ENCODE data around the gene IL13. TPM values are rescaled to one million over a fixed set of nuclear protein-coding genes. Genes with fewer than 3 reads are reported as not detected.
A peak's percentile ranks its signal among the peaks of the same experiment; 100 is the strongest.

The IL13 gene
- total RNA-seq, 1 experiment from 2014 or later = not detected

DNA sequence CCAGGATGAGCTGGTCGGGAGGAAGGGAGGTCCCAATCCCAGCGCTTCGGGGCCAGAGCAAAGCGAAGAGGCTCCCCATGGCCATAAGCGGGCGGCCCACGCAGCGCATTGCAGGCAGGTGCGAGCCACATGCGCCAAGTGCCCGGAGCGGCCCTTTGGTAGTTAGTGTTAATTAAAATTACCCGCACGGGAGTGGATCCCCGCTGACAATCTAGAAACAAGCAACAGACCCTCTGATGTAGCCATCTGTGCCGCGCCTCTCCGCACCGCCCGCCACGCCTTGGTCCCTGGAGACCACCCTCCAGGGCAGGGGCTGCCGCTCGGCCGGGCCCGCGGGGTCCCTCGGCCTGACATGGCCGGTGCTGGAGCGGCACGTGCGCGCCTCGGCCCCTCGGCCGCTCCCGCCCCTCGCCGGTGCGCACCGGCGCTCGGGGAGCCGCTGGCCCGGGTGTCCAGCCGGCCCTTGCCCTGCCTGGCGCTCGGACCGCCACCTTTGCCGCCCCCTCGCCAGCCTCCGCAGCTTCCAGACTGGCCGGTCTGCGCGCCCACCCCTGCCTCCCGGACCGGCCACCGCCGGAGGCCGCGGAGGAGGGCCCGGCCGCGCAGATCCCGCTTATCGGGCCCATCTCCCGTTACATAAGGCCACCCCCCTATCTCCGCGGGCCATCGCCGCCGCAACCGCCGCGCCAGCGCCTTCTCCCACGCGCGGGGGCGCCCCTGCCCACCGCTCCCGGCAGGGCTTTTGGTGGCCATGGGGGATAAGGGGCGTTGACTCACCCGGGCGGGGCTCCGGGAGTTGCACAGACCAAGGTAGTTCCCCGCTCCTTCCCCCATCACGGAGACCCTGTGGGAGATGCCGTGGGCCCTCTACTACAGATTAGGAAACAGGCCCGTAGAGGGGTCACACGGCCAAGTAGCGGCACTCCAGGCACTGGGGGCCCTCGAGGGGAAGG is 1.9 kb upstream of the IL13 start:
- DNase-seq (ENCODE audit: low read depth) = peak; percentile 11

- DNase-seq (ENCODE audit: low read depth) = no peak
Measured at GRCh38 chr5:132656774-132657355, 1.1 kb upstream of the IL13 start.

GRCh38 chr5:132658381-132659302 is 669 bp downstream of the IL13 start:
- no peak for DNase-seq (ENCODE audit: low read depth)

GRCh38 chr5:132659598-132660493 is 1.9 kb downstream of the IL13 start:
- no peak for DNase-seq (ENCODE audit: low read depth)

- DNase-seq (ENCODE audit: low read depth) = peak; percentile 4
Measured at GRCh38 chr5:132661231-132662003, 3.4 kb downstream of the IL13 start.

DNA sequence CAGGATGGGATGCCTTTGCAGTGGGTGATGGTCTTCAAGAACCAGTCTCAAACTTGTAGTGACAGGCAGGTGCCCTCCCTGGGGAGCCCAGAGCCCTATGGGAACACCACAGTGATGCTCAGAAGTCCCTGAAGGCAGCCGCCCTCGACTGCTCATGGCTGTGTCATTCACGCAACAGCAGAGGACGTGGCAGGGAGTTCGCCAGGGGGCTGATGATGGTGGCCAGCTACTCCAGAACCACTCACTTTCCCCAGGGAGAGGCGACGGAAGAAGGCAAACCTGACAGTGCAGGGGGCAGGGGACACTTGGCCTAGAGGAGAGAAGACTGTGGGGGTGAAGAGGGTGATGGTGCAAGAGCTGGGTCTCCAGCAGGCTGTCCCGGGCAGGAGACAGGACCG is 4.0 kb downstream of the IL13 start:
- no peak for DNase-seq (ENCODE audit: low read depth)

- DNase-seq (ENCODE audit: low read depth) = peak; percentile 4
Measured at GRCh38 chr5:132662925-132663770, 5.2 kb downstream of the IL13 start.

- no peak for DNase-seq (ENCODE audit: low read depth)
Measured at GRCh38 chr5:132663771-132664695, 6.1 kb downstream of the IL13 start.

DNA sequence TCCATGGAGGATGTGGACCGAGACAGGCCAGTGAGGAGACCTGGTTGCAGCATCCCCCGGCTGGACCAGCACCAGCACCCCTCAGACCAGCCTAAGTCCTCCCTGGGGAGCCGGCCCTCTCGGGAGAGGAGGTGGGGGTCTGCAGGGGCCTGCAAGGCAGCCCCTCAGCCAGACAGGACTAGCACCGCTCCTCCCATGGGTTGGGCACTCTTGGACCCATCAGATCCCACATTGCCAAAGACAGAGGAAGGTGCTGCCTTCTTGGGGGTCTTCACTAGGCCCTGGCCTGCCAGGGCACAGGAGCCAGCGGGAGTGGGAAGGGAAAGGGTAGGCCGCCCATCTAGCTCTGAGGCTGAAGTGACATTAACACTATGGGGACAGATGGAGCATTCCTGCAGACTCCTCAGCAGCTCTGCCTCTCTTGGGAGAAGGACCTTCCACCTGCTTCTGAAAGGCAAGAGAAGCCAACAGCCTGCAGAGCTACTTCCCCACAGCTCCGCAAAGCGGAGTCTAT is 6.8 kb downstream of the IL13 start:
- no peak for DNase-seq (ENCODE audit: low read depth)

DNA sequence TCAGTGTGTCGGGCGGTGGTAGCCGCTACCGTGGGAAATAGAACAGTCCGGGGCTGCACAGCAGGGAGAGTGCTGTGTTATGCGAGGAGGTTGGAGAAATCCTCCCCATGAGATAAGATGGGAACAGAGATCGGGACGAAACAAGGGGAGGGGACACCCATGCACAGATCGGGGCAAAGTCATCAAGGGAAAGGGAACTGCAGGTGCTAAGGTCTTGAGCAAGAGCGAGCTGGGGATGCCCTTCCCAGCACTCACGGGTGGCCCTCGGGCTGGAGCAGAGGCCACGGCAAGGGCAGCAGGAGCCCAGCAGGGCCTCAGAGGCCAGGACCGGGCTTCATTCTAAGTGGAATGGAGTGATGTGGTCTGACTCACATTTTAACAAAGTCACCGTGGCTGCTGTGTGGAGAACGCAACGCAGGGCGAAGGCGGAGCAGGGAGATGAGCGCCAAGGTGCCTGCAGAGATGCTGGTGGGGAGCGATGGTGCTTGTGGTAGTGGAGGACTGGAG is 7.7 kb downstream of the IL13 start:
- no peak for DNase-seq (ENCODE audit: low read depth)

GRCh38 chr5:132666310-132667123 is 8.5 kb downstream of the IL13 start:
- DNase-seq (ENCODE audit: low read depth) = no peak

DNA sequence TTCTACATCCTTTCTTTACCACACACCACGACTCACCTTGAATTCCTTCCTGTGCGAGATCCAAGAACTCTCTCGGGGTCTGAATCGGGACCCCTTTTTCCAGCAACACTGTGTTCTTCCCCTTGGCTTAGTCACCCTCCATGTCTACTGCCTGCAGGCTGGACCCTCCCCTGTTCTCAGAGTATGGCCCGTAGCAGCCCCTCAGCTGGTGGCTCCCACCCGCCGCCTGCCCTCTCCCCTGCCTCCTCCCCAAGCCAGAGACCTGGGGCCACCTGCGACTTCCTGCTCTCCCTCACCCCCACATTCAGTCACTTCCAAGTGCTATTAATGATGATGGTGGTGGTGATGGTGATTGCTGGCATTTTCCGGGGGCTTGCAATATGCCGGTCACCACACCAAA is 9.3 kb downstream of the IL13 start:
- no peak for DNase-seq (ENCODE audit: low read depth)

GRCh38 chr5:132667761-132668705 is 10.1 kb downstream of the IL13 start:
- no peak for DNase-seq (ENCODE audit: low read depth)

DNA sequence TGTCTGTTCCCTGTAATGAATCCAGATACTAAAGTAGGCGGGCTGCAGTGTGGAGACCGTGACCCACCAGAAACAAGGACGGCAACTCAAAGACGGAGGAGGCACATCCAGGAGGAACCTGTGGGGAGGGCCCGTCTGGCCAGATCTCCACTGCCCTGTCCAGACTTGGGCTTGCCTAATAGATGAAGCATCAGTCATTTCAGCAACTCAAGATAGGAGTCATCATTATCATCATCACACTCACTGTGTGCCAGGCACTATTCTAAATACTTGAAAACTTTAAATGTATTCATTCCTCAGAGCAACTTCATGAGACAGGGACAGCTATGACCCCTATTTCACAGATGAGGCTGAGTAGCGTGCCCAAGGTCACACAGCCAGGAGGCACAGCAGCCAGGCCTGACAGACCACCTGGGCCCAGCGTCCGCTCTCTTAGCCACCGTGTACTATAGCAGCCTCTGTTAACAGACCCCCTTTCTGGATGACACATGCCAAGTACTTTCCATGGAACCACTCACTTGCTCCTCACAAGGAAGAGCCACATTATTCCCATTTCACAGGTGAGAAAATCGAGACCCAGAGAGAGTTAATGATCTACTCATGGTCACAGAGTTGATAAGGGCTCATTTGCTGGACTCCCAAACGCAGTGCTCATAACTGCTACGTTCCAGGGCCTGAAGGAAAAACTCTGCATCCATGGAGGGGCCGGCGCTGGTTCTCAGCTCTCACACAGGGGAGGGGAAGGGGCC is 10.9 kb downstream of the IL13 start:
- no peak for DNase-seq (ENCODE audit: low read depth)

DNA sequence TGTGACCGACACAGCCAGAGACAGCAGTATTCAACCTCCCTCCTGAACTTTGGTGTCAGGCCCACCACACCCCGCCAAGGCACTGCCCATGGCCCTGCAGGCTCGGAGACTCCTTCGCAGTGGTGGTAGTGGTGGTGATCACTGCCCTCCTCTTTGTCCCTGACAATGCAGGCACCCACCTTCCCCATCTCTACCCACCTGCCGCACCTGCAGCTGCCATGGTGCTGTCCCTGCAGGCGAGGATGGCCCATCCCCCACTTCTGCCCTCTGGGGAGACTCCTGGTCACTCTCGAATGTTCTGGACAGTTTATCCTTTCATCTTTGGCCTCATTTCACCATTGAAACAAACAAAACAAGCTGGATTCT is 11.5 kb downstream of the IL13 start:
- DNase-seq (ENCODE audit: low read depth) = no peak

Measured in LHCN-M2 (cell line).